Measurements from ENCODE around the gene FLNB. TPM values are rescaled to one million over a fixed set of nuclear protein-coding genes. Genes with fewer than 3 reads are reported as not detected.

The FLNB gene
- total and polyA plus RNA-seq, 8 donors, result 38.2 to 204 (median 85.9) TPM

DNA sequence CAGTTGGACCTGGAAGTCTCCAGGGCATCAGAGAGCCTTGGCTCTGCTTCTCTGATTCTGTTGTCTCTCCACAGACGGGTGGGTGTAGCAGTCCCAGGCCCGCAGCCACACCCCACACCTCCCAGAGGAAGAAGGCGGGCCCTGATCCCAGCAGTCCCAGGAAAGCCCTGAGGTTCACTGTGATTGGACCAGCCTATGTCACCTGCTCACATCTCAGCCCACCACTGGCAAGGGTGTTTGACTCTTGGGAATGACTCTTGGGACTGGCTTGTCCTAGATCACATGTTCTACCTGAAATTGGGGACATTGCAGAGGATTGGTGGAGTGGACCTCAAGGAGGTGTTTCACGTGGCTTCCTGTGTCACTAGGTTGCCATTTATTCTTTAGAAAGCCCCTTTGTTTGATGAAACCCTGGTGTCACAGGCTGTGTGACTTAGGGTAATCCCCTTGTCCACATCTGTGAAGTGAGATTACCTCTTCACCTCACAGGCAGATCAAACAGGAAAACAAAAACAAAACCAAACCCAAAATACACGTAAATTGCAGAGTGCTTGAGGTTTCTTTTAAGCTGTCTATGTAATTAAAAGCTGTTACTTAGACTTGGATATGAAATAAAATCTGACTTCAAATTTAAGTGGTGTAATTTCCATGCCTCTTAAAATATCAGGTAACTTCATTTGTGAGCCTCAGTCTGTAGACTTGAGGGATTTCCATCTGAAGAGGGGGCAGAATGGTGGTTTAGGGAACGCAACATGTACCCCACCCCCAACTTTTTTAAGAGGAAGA lies 26.7 kb downstream of the FLNB start:
- H3K27ac ChIP-seq, result peak overlapping the region in 3 of 5 donors; percentile 28 to 67 (median 30)
- TF ChIP-seq, protein P1, sequence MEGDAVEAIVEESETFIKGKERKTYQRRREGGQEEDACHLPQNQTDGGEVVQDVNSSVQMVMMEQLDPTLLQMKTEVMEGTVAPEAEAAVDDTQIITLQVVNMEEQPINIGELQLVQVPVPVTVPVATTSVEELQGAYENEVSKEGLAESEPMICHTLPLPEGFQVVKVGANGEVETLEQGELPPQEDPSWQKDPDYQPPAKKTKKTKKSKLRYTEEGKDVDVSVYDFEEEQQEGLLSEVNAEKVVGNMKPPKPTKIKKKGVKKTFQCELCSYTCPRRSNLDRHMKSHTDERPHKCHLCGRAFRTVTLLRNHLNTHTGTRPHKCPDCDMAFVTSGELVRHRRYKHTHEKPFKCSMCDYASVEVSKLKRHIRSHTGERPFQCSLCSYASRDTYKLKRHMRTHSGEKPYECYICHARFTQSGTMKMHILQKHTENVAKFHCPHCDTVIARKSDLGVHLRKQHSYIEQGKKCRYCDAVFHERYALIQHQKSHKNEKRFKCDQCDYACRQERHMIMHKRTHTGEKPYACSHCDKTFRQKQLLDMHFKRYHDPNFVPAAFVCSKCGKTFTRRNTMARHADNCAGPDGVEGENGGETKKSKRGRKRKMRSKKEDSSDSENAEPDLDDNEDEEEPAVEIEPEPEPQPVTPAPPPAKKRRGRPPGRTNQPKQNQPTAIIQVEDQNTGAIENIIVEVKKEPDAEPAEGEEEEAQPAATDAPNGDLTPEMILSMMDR (IDR thresholded peaks at IDR 0.05), result no peak
- no peak for TF ChIP-seq POLR2AphosphoS5 (IDR thresholded peaks at IDR 0.05)
- TF ChIP-seq POLR2A (IDR thresholded peaks at IDR 0.05), result no peak
- no peak for TF ChIP-seq EP300 (IDR thresholded peaks at IDR 0.05)
- H3K4me3 ChIP-seq, result no peak overlapping the region
- peak in 1 of 2 donors; percentile 66 for DNase-seq
- H3K36me3 ChIP-seq, result no peaks in the 10 kb centered on the region
- no peaks in the 10 kb centered on the region for H3K9me3 ChIP-seq
- 61 to 73% (median 68%) methylated on average over 4 to 6 of the region's 6 CpGs for WGBS, 5 donors
- H3K27me3 ChIP-seq, result no peaks in the 10 kb centered on the region
- H3K4me1 ChIP-seq, result peaks cover 8 to 67% (median 44%) of the 10 kb centered on the region in 4 donors
- intact Hi-C loops (cut with DNase I; ENCODE audit: low total_unique reads), result no loop called here

DNA sequence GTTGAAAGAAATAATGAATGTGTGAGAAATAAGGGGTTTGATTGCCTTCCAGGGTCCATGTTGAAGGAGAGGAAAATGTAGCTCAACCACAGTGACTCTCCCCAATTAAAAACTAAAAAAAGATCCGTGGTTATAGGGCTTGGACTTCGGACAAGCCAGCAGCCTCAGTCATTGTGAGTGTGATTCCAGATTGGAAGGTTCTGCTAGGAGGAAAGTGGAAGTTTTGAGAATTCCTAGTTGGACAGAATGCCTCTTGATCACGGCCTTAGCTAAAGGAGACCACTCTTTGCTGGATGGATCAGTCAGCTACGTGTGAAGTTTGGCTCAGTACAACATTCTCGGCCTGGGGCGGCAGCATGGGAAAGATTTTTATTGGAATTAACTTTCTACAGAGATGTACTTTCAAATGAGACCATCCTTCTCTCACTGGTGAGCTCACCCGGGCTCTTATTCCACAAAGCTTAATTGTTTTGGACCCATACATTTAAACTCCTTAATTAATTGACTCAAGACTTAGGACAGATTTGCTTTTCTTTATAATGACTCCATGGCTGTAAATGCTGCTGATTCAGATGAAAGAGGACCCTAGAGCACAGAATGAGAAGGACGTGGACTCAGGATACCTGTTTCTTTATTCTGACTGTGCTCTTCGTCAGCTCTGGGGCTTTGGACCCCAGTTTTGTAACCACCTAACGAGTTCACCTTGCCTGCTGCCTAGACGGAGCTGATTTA lies 27.5 kb downstream of the FLNB start:
- no peak for DNase-seq
- no peaks in the 10 kb centered on the region for H3K27me3 ChIP-seq
- no peaks in the 10 kb centered on the region for H3K36me3 ChIP-seq
- H3K9me3 ChIP-seq, result no peaks in the 10 kb centered on the region
- intact Hi-C loops (cut with DNase I; ENCODE audit: low total_unique reads), result no loop called here
- 64 to 74% (median 71%) methylated on average over 11 of the region's 11 CpGs for WGBS, 5 donors
- H3K27ac ChIP-seq, result peak overlapping the region in 3 of 5 donors; percentile 28 to 67 (median 30)
- peaks cover 15 to 69% (median 49%) of the 10 kb centered on the region in 4 donors for H3K4me1 ChIP-seq
- TF ChIP-seq, protein P1 (IDR thresholded peaks at IDR 0.05), result no peak
- no peak overlapping the region for H3K4me3 ChIP-seq

DNA sequence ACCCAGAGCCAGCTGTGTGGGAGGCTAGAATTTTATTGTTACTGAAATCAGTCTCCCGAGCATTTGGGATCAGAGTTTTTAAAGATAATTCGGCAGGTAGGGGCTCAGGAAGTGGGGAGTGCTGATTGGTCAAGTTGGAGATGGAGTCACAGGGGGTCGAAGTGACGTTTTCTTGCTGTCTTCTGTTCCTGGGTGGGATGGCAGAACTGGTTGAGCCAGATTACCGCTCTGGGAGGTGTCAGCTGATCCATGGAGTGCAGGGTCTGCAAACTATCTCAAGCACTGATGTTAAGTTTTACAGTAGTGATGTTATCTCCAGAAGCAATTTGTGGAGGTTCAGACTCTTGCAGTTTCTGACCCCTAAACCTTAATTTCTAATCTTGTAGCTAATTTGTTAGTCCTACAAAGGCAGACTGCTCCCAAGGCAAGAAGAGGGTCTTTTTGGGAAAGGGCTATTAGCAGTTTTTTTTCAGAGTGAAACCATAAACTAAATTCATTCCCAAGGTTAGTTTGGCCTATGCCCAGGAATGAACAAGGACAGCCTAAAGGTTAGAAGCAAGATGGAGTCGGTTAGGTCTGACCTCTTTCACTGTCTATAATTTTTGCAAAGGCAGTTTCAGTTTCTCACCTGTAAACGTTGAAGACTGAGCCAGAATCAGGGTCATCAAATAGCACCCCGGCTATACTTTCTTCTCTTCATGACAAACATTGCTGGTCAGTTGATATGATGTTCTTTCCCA lies 28.2 kb downstream of the FLNB start:
- Histone ChIP-seq H3K27ac (peak overlapping the region in 2 of 5 donors; percentile 28 to 67), H3K27me3 (no peaks in the 10 kb centered on the region), H3K36me3 (no peaks in the 10 kb centered on the region), H3K4me3 (no peak overlapping the region), H3K9me3 (no peaks in the 10 kb centered on the region), H3K4me1 (peaks cover 22 to 76% (median 56%) of the 10 kb centered on the region in 4 donors)
- WGBS, 5 donors, result 50 to 60% (median 54%) methylated on average over 8 of the region's 8 CpGs
- intact Hi-C loops (cut with DNase I; ENCODE audit: low total_unique reads), result no loop called here
- TF ChIP-seq EP300 (IDR thresholded peaks at IDR 0.05), result no peak
- TF ChIP-seq POLR2A (IDR thresholded peaks at IDR 0.05), result no peak
- TF ChIP-seq, protein P1 (IDR thresholded peaks at IDR 0.05), result no peak
- no peak for TF ChIP-seq POLR2AphosphoS5 (IDR thresholded peaks at IDR 0.05)
- DNase-seq, result no peak
